ENCODE measurements around the gene CRB2.
A peak's percentile ranks its signal among the peaks of the same experiment; 100 is the strongest.

The CRB2 gene

DNA sequence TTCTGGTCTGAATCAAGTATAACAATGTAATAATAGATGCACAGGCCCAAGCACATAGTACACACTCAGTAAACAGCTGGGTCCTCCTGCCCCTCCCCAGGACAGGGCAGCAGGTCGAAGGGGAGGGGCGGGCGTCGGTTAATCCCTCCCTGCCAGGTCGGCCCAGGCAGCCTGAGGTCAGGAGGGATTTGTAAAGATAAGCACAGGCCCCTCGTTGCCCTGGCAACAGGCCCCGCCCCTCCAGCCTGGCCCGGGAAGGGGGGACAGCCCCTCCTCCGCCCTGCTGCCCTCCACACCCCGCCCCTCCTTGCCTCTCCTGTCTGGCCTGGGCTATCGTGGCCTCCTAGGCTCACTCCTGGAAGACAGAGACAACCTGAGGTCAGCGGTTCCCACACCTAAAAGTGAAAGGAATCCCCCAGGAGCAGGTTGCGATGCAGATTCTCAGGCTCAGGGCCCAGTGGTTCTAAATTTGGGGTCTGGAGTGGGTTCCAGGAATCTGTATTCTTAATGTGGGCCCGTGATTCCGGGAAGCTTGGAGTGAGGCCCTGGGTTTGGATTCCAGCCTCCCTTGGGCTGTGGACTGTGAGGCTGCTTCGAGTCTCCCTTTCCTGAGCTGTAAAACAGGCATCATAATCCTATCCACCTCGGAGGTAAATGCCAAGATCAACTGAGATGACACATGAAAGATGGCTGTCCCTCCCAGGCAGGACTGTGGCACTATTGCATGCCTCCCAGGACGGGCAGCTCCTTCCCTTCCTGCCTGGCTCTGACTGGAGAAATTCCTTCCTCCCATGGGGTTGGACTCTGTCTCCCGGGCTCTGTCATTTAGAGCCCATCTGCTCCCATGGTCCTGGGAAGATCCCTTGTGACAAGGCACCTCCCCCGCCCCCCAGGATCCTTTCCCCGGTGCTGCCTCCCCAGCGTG is 4.4 kb downstream of the CRB2 start:
- Mint-ChIP-seq H3K9me3 (no peaks in the 10 kb centered on the region), H3K36me3 (no peaks in the 10 kb centered on the region), H3K27me3 (peaks cover 14% of the 10 kb centered on the region), H3K27ac (no peak overlapping the region), H3K4me1 (peaks cover 18% of the 10 kb centered on the region), H3K4me3 (no peak overlapping the region)
- DNase-seq, result peak; percentile 55
- CTCF ChIA-PET, result no interaction called here

- no peaks in the 10 kb centered on the region for H3K9me3 Mint-ChIP-seq
- peaks cover 18% of the 10 kb centered on the region for H3K4me1 Mint-ChIP-seq
- peaks cover 19% of the 10 kb centered on the region for H3K27me3 Mint-ChIP-seq
- no peak overlapping the region for H3K27ac Mint-ChIP-seq
- no peaks in the 10 kb centered on the region for H3K36me3 Mint-ChIP-seq
- no peak for DNase-seq
- no peak overlapping the region for H3K4me3 Mint-ChIP-seq
- CTCF ChIA-PET, result interaction anchor here (0.8 kb wide), 1 partner anchor 13 kb away, joined by 3 read pairs; no protein-coding TSS in a partner anchor
Observed at GRCh38 chr9:123361086-123361730, 5.2 kb downstream of the CRB2 start.

GRCh38 chr9:123361731-123362510 is 5.9 kb downstream of the CRB2 start:
- Mint-ChIP-seq H3K27ac (no peak overlapping the region), H3K4me3 (no peak overlapping the region), H3K9me3 (no peaks in the 10 kb centered on the region), H3K36me3 (no peaks in the 10 kb centered on the region), H3K27me3 (peaks cover 19% of the 10 kb centered on the region), H3K4me1 (peaks cover 18% of the 10 kb centered on the region)
- DNase-seq, result no peak
- CTCF ChIA-PET, result interaction anchor here (0.8 kb wide), 1 partner anchor 14 kb away, joined by 3 read pairs; no protein-coding TSS in a partner anchor

DNA sequence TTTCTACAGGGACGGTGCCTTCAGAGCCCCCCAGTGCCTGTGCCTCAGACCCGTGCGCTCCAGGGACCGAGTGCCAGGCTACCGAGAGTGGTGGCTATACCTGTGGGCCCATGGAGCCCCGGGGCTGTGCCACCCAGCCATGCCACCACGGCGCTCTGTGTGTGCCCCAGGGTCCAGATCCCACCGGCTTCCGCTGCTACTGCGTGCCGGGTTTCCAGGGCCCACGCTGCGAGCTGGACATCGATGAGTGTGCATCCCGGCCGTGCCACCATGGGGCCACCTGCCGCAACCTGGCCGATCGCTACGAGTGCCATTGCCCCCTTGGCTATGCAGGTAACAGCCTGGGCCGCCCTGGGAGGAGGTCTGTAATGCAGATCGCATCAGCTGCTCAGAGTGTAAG is 6.9 kb downstream of the CRB2 start:
- DNase-seq, result no peak
- H3K4me3 Mint-ChIP-seq, result no peak overlapping the region
- peaks cover 19% of the 10 kb centered on the region for H3K27me3 Mint-ChIP-seq
- H3K4me1 Mint-ChIP-seq, result peaks cover 18% of the 10 kb centered on the region
- H3K27ac Mint-ChIP-seq, result no peak overlapping the region
- CTCF ChIA-PET, result interaction anchor here (0.8 kb wide), 1 partner anchor 8 kb away, joined by 3 read pairs; no protein-coding TSS in a partner anchor
- H3K36me3 Mint-ChIP-seq, result no peaks in the 10 kb centered on the region
- H3K9me3 Mint-ChIP-seq, result no peaks in the 10 kb centered on the region

DNA sequence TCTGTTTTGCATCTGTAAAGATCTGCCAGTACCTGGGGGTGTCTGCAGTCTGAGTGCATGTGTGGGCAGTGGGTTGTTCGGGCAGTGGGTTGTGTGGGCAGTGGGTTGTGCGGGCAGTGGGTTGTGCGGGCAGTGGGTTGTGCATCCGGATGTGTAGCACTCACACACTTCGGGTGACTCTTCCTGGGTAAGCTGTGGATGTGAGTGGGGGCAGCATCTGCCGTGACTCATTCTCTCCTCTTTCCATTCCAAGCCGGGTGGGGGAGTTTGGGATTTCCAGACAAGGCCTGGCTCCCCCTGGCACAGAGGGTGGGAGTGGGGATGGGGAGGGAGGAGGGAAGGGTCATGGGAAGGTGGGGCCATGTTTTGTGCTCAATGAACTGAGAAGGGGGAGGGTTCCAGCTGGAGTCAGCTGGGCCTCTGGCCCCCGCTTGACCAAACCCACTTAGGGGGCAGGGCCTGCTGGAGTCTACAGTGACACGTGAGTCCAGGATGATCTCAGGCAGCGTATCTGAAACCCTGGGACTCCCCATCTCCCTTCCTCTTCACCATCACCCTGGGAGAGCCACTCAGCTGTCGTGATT is 8.3 kb downstream of the CRB2 start:
- CTCF ChIA-PET, result interaction anchor here (2.2 kb wide), 1 partner anchor 15 kb away, joined by 5 read pairs; no protein-coding TSS in a partner anchor
- Mint-ChIP-seq H3K9me3 (no peaks in the 10 kb centered on the region), H3K27me3 (peaks cover 21% of the 10 kb centered on the region), H3K4me3 (no peak overlapping the region), H3K27ac (no peak overlapping the region), H3K36me3 (no peaks in the 10 kb centered on the region), H3K4me1 (peaks cover 8% of the 10 kb centered on the region)
- DNase-seq, result no peak

GRCh38 chr9:123365287-123365880 is 9.4 kb downstream of the CRB2 start:
- H3K36me3 Mint-ChIP-seq, result no peaks in the 10 kb centered on the region
- no peak overlapping the region for H3K27ac Mint-ChIP-seq
- H3K9me3 Mint-ChIP-seq, result no peaks in the 10 kb centered on the region
- H3K27me3 Mint-ChIP-seq, result peaks cover 31% of the 10 kb centered on the region
- no peak overlapping the region for H3K4me3 Mint-ChIP-seq
- no peaks in the 10 kb centered on the region for H3K4me1 Mint-ChIP-seq
- no peak for DNase-seq
- CTCF ChIA-PET, result interaction anchor here (2.2 kb wide), 1 partner anchor 16 kb away, joined by 5 read pairs; no protein-coding TSS in a partner anchor

DNA sequence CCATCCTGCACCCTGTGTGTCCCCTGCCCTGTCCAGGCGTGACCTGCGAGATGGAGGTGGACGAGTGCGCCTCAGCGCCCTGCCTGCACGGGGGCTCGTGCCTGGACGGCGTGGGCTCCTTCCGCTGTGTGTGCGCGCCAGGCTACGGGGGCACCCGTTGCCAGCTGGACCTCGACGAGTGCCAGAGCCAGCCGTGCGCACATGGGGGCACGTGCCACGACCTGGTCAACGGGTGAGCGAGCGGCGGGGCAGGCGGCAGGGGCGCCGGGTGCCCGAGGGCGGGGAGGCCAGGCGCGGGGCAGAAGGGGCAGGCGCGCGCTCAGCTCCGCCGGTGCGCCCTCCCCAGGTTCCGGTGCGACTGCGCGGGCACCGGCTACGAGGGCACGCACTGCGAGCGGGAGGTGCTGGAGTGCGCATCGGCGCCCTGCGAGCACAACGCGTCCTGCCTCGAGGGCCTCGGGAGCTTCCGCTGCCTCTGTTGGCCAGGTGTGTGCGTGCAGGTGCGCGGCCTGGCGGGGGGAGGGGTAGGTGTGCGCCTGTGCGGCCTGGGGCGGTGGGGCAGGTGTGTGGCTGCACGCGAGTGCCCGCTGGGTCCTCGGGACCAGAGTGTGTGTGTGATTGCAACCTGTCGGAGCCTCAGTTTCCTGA is 10.0 kb downstream of the CRB2 start:
- no peak for DNase-seq
- Mint-ChIP-seq H3K4me3 (no peak overlapping the region), H3K9me3 (no peaks in the 10 kb centered on the region), H3K27me3 (peaks cover 37% of the 10 kb centered on the region), H3K36me3 (no peaks in the 10 kb centered on the region), H3K27ac (no peak overlapping the region), H3K4me1 (no peaks in the 10 kb centered on the region)
- CTCF ChIA-PET, result interaction anchor here (2.2 kb wide), 1 partner anchor 16 kb away, joined by 5 read pairs; no protein-coding TSS in a partner anchor

DNA sequence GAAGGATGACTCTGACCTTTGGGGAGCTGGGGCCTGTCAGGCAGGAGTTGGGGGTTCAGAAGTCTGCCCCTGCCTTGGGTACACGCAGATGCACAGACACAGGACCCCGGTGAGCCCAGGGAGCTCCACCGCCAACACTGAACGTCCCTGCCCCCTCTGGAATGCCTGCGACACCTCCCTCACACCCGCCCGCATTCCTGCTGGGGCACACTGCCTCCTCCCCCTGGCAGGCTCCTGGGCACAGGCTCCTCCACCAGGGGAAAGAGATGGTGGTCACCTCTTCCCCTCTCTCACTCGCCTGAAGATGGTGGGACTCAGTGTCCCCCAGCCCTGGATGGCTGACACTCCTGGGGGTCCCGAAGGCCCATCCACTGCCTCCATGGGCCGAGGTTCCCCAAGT is 12.0 kb downstream of the CRB2 start:
- no peak overlapping the region for H3K4me3 Mint-ChIP-seq
- CTCF ChIA-PET, result interaction anchor here (0.7 to 1.2 kb wide), 2 partner anchors 18 to 159 kb away, joined by 3 to 4 read pairs; no protein-coding TSS in a partner anchor
- DNase-seq, result no peak

GRCh38 chr9:123368536-123369153 is 12.6 kb downstream of the CRB2 start:
- no peaks in the 10 kb centered on the region for H3K36me3 Mint-ChIP-seq
- H3K27me3 Mint-ChIP-seq, result peaks cover 57% of the 10 kb centered on the region

More for the DNA sequence above, 12.0 kb downstream of the CRB2 start:
- no peaks in the 10 kb centered on the region for H3K9me3 Mint-ChIP-seq
- no peaks in the 10 kb centered on the region for H3K36me3 Mint-ChIP-seq
- peaks cover 54% of the 10 kb centered on the region for H3K27me3 Mint-ChIP-seq
- H3K4me1 Mint-ChIP-seq, result peaks cover 3% of the 10 kb centered on the region
- no peak overlapping the region for H3K27ac Mint-ChIP-seq

GRCh38 chr9:123369296-123369695 is 13.3 kb downstream of the CRB2 start:
- DNase-seq, result no peak
- CTCF ChIA-PET, result interaction anchor here (1.0 kb wide), 1 partner anchor 17 kb away, joined by 3 read pairs; no protein-coding TSS in a partner anchor
- Mint-ChIP-seq H3K27me3 (peaks cover 57% of the 10 kb centered on the region), H3K4me3 (no peak overlapping the region), H3K4me1 (peaks cover 3% of the 10 kb centered on the region), H3K36me3 (no peaks in the 10 kb centered on the region), H3K27ac (no peak overlapping the region), H3K9me3 (no peaks in the 10 kb centered on the region)

More at GRCh38 chr9:123368536-123369153, 12.6 kb downstream of the CRB2 start:
- Mint-ChIP-seq H3K4me3 (no peak overlapping the region), H3K27ac (no peak overlapping the region), H3K4me1 (peaks cover 3% of the 10 kb centered on the region), H3K9me3 (no peaks in the 10 kb centered on the region)
- CTCF ChIA-PET, result interaction anchor here (1.0 to 1.2 kb wide), 2 partner anchors 17 to 19 kb away, joined by 3 to 4 read pairs; no protein-coding TSS in a partner anchor
- DNase-seq, result no peak

DNA sequence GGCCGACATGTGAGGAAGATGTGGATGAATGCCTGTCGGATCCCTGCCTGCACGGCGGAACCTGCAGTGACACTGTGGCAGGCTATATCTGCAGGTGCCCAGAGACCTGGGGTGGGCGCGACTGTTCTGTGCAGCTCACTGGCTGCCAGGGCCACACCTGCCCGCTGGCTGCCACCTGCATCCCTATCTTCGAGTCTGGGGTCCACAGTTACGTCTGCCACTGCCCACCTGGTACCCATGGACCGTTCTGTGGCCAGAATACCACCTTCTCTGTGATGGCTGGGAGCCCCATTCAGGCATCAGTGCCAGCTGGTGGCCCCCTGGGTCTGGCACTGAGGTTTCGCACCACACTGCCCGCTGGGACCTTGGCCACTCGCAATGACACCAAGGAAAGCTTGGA is 14.1 kb downstream of the CRB2 start:
- CTCF ChIA-PET, result no interaction called here
- Mint-ChIP-seq H3K27ac (no peak overlapping the region), H3K9me3 (no peaks in the 10 kb centered on the region), H3K4me3 (no peak overlapping the region), H3K4me1 (peaks cover 3% of the 10 kb centered on the region), H3K27me3 (peaks cover 65% of the 10 kb centered on the region), H3K36me3 (no peaks in the 10 kb centered on the region)
- DNase-seq, result no peak

DNA sequence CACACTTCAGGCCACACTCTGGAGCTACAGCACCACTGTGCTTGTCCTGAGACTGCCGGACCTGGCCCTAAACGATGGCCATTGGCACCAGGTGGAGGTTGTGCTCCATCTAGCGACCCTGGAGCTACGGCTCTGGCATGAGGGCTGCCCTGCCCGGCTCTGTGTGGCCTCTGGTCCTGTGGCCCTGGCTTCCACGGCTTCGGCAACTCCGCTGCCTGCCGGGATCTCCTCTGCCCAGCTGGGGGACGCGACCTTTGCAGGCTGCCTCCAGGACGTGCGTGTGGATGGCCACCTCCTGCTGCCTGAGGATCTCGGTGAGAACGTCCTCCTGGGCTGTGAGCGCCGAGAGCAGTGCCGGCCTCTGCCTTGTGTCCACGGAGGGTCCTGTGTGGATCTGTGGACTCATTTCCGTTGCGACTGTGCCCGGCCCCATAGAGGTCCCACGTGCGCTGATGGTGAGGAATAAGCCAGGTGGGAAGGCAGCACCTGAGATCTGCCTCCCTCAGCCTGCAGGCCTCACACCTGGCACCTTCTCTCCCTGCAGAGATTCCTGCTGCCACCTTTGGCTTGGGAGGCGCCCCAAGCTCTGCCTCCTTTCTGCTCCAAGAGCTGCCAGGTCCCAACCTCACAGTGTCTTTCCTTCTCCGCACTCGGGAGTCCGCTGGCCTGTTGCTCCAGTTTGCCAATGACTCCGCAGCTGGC is 14.7 kb downstream of the CRB2 start:
- Mint-ChIP-seq H3K27me3 (peaks cover 65% of the 10 kb centered on the region), H3K27ac (no peak overlapping the region)

More for the DNA sequence above, 14.7 kb downstream of the CRB2 start:
- Mint-ChIP-seq H3K36me3 (no peaks in the 10 kb centered on the region), H3K4me3 (no peak overlapping the region), H3K4me1 (peaks cover 3% of the 10 kb centered on the region), H3K9me3 (no peaks in the 10 kb centered on the region)
- no peak for DNase-seq
- CTCF ChIA-PET, result no interaction called here

Measured in activated naive CD4-positive, alpha-beta T cell treated with anti-CD3 and anti-CD28 coated beads, Interleukin-2, amount 10 ng/mL, durations not matched to agents 7 days and 5 days (primary cell).